ENCODE measurements around the gene FGF3.

Gene FGF3

DNA sequence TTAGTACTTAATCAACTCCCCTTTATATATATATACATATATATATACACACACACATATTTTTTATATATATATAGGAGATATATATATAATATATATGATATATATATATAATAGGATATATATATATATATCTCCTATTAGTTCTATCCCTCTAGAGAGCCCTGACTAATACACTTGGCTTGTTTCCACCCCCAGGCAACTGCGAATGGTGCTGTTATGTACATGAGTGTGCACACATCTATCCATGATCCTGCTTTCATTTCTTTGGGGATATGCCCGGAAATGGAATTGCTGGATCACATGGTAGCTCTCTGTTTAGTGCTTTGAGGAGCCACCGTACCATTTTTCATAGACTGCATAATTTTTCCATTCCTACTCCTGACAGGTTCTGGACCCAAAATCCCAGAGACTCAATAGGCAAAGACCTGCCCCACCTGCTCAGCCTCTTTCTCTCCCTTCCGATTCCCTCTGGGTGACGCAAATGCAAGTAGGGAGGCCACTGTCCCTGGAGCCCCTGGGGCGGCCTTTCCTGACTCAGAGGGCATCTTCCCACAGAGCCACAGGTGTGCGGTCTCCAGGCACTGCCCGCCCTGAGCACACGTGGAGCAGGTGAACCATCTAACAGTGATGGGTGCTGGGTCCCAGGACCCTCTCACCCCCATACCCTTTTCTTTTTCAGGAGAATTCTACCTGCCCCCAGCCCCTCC, 12.0 kb downstream of the FGF3 start:
- TF ChIP-seq, protein P1, sequence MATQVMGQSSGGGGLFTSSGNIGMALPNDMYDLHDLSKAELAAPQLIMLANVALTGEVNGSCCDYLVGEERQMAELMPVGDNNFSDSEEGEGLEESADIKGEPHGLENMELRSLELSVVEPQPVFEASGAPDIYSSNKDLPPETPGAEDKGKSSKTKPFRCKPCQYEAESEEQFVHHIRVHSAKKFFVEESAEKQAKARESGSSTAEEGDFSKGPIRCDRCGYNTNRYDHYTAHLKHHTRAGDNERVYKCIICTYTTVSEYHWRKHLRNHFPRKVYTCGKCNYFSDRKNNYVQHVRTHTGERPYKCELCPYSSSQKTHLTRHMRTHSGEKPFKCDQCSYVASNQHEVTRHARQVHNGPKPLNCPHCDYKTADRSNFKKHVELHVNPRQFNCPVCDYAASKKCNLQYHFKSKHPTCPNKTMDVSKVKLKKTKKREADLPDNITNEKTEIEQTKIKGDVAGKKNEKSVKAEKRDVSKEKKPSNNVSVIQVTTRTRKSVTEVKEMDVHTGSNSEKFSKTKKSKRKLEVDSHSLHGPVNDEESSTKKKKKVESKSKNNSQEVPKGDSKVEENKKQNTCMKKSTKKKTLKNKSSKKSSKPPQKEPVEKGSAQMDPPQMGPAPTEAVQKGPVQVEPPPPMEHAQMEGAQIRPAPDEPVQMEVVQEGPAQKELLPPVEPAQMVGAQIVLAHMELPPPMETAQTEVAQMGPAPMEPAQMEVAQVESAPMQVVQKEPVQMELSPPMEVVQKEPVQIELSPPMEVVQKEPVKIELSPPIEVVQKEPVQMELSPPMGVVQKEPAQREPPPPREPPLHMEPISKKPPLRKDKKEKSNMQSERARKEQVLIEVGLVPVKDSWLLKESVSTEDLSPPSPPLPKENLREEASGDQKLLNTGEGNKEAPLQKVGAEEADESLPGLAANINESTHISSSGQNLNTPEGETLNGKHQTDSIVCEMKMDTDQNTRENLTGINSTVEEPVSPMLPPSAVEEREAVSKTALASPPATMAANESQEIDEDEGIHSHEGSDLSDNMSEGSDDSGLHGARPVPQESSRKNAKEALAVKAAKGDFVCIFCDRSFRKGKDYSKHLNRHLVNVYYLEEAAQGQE (IDR thresholded peaks at IDR 0.05; ENCODE audit: low read depth): no peak
- TF ChIP-seq ZBTB7A (IDR thresholded peaks at IDR 0.05; ENCODE audit: low read depth) (no peak), TAF1 (IDR thresholded peaks at IDR 0.05; ENCODE audit: low read depth) (no peak), YY1 (IDR thresholded peaks at IDR 0.05; ENCODE audit: low read depth) (no peak), TEAD4 (IDR thresholded peaks at IDR 0.05) (no peak), FOXM1 (IDR thresholded peaks at IDR 0.05; ENCODE audit: borderline replicate concordance, low read depth) (no peak), RAD21 (IDR thresholded peaks at IDR 0.05; ENCODE audit: low read depth) (no peak), EP300 (IDR thresholded peaks at IDR 0.05; ENCODE audit: borderline replicate concordance) (no peak), CEBPB (IDR thresholded peaks at IDR 0.05) (no peak), CREB1 (IDR thresholded peaks at IDR 0.05; ENCODE audit: low read depth) (no peak), EGR1 (IDR thresholded peaks at IDR 0.05) (no peak)
- TF ChIP-seq, protein P2, sequence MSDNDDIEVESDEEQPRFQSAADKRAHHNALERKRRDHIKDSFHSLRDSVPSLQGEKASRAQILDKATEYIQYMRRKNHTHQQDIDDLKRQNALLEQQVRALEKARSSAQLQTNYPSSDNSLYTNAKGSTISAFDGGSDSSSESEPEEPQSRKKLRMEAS (IDR thresholded peaks at IDR 0.05): no peak
- TF ChIP-seq, protein P3, sequence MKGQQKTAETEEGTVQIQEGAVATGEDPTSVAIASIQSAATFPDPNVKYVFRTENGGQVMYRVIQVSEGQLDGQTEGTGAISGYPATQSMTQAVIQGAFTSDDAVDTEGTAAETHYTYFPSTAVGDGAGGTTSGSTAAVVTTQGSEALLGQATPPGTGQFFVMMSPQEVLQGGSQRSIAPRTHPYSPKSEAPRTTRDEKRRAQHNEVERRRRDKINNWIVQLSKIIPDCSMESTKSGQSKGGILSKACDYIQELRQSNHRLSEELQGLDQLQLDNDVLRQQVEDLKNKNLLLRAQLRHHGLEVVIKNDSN (IDR thresholded peaks at IDR 0.05): no peak

DNA sequence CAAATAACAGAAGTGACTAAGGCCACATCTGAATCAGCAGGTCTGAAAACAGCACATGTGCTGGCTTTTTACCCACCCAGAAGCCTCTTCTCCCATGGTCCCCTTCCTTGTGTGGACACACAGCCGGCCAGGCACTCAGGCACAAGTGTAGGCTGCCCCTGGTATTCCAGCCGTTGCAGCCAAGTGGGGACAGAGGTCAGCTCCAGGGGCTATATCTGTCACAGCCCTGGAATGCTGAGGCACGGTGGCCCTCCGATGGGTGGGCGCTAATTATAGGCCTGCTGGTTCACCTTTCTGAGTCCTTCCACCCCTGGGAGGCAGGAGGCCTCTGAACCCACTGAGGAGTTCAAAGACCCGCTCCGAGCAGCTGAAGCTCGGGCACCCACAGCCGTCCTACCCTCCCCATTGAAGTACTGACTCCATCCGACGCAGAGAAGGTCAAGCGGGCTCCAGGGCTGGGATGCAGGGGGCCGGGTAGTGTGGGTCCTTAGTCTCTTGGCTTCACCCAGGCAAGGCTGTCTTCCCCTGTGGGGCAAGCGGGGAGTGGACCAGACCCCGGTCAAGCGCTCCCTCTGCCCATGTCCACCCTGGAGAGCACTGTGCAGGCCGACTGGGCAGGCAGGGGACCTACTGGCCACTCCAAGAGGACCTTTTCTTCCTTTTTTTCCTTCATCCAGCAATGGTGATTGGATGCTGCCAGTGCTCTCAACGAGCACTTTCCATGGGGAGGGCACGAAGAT, 14.3 kb downstream of the FGF3 start:
- TF ChIP-seq TCF12 (IDR thresholded peaks at IDR 0.05; ENCODE audit: low read depth) (no peak), RAD21 (IDR thresholded peaks at IDR 0.05; ENCODE audit: low read depth) (no peak), TAF1 (IDR thresholded peaks at IDR 0.05; ENCODE audit: low read depth) (no peak), TEAD4 (IDR thresholded peaks at IDR 0.05) (no peak), EGR1 (IDR thresholded peaks at IDR 0.05) (no peak), EP300 (IDR thresholded peaks at IDR 0.05; ENCODE audit: borderline replicate concordance) (no peak), ZBTB7A (IDR thresholded peaks at IDR 0.05; ENCODE audit: low read depth) (no peak), NFIC (IDR thresholded peaks at IDR 0.05) (no peak)
- TF ChIP-seq, protein P3 (IDR thresholded peaks at IDR 0.05): no peak
- TF ChIP-seq, protein P2 (IDR thresholded peaks at IDR 0.05): no peak
- TF ChIP-seq, protein P1 (IDR thresholded peaks at IDR 0.05; ENCODE audit: low read depth): no peak

DNA sequence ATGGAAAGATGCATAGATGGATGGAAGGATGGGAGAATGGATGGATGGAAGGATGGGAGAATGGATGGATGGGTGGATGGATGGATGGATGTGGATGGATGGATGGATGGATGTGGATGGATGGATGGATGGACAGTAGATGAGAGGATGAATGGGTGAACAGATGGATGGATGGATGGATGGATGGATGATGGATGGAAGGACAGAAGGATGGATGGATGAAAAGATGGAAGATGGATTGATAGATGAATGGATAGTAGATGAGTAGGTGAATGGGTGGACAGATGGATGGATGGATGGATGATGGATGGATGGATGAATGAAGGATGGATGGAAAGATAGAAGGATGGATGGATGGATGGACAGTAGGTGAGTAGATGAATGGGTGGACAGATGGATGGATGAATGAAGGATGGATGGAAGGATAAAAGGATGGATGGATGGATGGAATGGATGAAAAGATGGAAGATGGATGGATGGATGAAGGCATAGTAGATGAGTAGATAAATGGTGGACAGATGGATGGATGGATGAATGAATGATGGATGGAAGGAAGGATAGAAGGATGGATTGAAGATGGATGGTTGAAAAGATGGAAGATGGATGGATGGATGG, 15.5 kb downstream of the FGF3 start:
- no peak for TF ChIP-seq CREB1 (IDR thresholded peaks at IDR 0.05; ENCODE audit: low read depth)
- no peak for TF ChIP-seq ZBTB7A (IDR thresholded peaks at IDR 0.05; ENCODE audit: low read depth)
- TF ChIP-seq TEAD4 (IDR thresholded peaks at IDR 0.05): no peak
- TF ChIP-seq, protein P3 (IDR thresholded peaks at IDR 0.05): no peak
- no peak for TF ChIP-seq CEBPB (IDR thresholded peaks at IDR 0.05)
- TF ChIP-seq, protein P1 (IDR thresholded peaks at IDR 0.05; ENCODE audit: low read depth): no peak
- no peak for TF ChIP-seq TAF1 (IDR thresholded peaks at IDR 0.05; ENCODE audit: low read depth)
- TF ChIP-seq FOXM1 (IDR thresholded peaks at IDR 0.05; ENCODE audit: borderline replicate concordance, low read depth): no peak
- no peak for TF ChIP-seq TCF12 (IDR thresholded peaks at IDR 0.05; ENCODE audit: low read depth)
- TF ChIP-seq NFIC (IDR thresholded peaks at IDR 0.05): no peak
